H1 (cell line): ENCODE measurements around the gene KRTAP12-4. TPM values are rescaled to one million over a fixed set of nuclear protein-coding genes. Genes with fewer than 3 reads are reported as not detected.

ENCODE experiments used
- CTCF ChIA-PET: fragments of 300-600 bp; sonication (Branson Sonifier 250); formaldehyde crosslinking; loops from one replicate; lab custom pipeline; 2021; ENCODE audit not compliant: partially characterized antibody; lab: Charles Lee
- POLR2A ChIA-PET: fragments of 300-600 bp; sonication (Branson Sonifier 250); formaldehyde crosslinking; loops from one replicate; lab custom pipeline; 2021; ENCODE audit warnings: inconsistent platforms; ENCODE audit not compliant: partially characterized antibody; lab: Charles Lee
- DNase-seq, 2 experiments: peaks; one replicate each; pipeline versions ENCODE4 v3.0.0 to v3.0.0-alpha.2; 2010 to 2022; ENCODE audit warnings: low spot score in 2 of 2, low read depth in 1 of 2, mixed read lengths in 1 of 2
- FAIRE-seq: peaks from 2 replicates; lab custom pipeline; 2011; peaks lifted over from hg19 to GRCh38; lab: Jason Lieb, UNC
- H2AFZ ChIP-seq: 2 replicates; pipeline ENCODE4 v1.8.1; 2012; ENCODE audit warnings: low read length, inconsistent platforms
- H2AK5ac ChIP-seq: 2 replicates; pipeline ENCODE4 v1.6.1; 2013; ENCODE audit warnings: low read depth, low read length
- H2BK120ac ChIP-seq: replicated peaks from 2 replicates; pipeline ENCODE3; 2013; ENCODE audit warnings: low read depth, low read length, inconsistent platforms
- H2BK12ac ChIP-seq: 2 replicates; pipeline ENCODE4 v1.6.1; 2013; ENCODE audit warnings: low read depth, low read length
- H2BK15ac ChIP-seq: 2 replicates; pipeline ENCODE4 v1.6.1; 2013; ENCODE audit warnings: low read length
- H2BK20ac ChIP-seq: 2 replicates; pipeline ENCODE4 v1.6.1; 2013; ENCODE audit warnings: low read length
- H2BK5ac ChIP-seq: 2 replicates; pipeline ENCODE4 v1.6.1; 2013; ENCODE audit warnings: low read depth, low read length
- H3K14ac ChIP-seq: 2 replicates; pipeline ENCODE4 v1.6.1; 2013; ENCODE audit warnings: inconsistent platforms; ENCODE audit not compliant: insufficient read length
- H3K18ac ChIP-seq: 2 replicates; pipeline ENCODE4 v1.6.1; 2013; ENCODE audit warnings: low read length; ENCODE audit errors: extremely low read depth
- H3K23ac ChIP-seq: 2 replicates; pipeline ENCODE4 v1.6.1; 2013; ENCODE audit warnings: inconsistent platforms; ENCODE audit not compliant: insufficient read length
- H3K23me2 ChIP-seq: 2 replicates; pipeline ENCODE4 v1.6.1; 2013; ENCODE audit warnings: low read depth, low read length
- H3K27ac ChIP-seq: 2 replicates; pipeline ENCODE4 v1.6.1; 2011; ENCODE audit warnings: low read depth, low read length, inconsistent platforms
- H3K27me3 ChIP-seq, 4 experiments: replicated peaks in 1 of 4; 1 replicate in 1 of 4; 2 replicates in 3 of 4; pipeline versions ENCODE4 v1.6.1 to v1.8.1; 2011 to 2013; ENCODE audit warnings: low read length in 3 of 4, mild to moderate bottlenecking in 3 of 4, inconsistent platforms in 2 of 4, mixed read lengths in 2 of 4, moderate library complexity in 1 of 4; ENCODE audit not compliant: control insufficient read depth in 3 of 4, insufficient read depth in 3 of 4; ENCODE audit errors: extremely low read depth in 1 of 4
- H3K36me3 ChIP-seq, 4 experiments: 2 replicates each; pipeline versions ENCODE4 v1.6.1 to v1.8.1; 2011 to 2013; ENCODE audit warnings: mild to moderate bottlenecking in 4 of 4, low read length in 3 of 4, moderate library complexity in 2 of 4, control low read depth in 1 of 4, inconsistent platforms in 1 of 4; ENCODE audit not compliant: insufficient read depth in 4 of 4, control insufficient read depth in 2 of 4
- H3K4ac ChIP-seq: replicated peaks from 2 replicates; pipeline ENCODE3; 2013; ENCODE audit warnings: low read length, low read depth, mixed read lengths, inconsistent platforms; ENCODE audit not compliant: insufficient read length
- H3K4me1 ChIP-seq, 4 experiments: replicated peaks in 1 of 4; 1 replicate in 1 of 4; 2 replicates in 3 of 4; pipeline versions ENCODE4 v1.6.1 to v1.8.1; 2011 to 2013; ENCODE audit warnings: low read length in 3 of 4, inconsistent platforms in 2 of 4, mixed read lengths in 1 of 4; ENCODE audit not compliant: insufficient read depth in 4 of 4, control insufficient read depth in 3 of 4
- H3K4me2 ChIP-seq, 2 experiments: 2 replicates each; pipeline versions ENCODE4 v1.6.1 to v1.8.1; 2011 to 2013; ENCODE audit warnings: low read depth in 2 of 2, low read length in 2 of 2, control low read depth in 1 of 2, inconsistent platforms in 1 of 2, mild to moderate bottlenecking in 1 of 2; ENCODE audit not compliant: insufficient read depth in 1 of 2
- H3K4me3 ChIP-seq, 4 experiments: fragments of 200-600, 300-600 bp in 1 of 4; sonication (generic), shearing (Covaris generic), sonication (Bioruptor Twin) in 1 of 4; 2 replicates each; pipeline versions ENCODE4 v1.5.1 to v1.8.1; 2011 to 2016; ENCODE audit warnings: low read length in 4 of 4, low read depth in 3 of 4, control low read depth in 2 of 4, inconsistent platforms in 2 of 4, mild to moderate bottlenecking in 2 of 4, mixed read lengths in 1 of 4, moderate library complexity in 1 of 4; ENCODE audit not compliant: insufficient read depth in 2 of 4; ENCODE audit errors: extremely low read depth in 1 of 4
- H3K56ac ChIP-seq: replicated peaks from 2 replicates; pipeline ENCODE3; 2013; ENCODE audit warnings: low read depth, mild to moderate bottlenecking, mixed read lengths, low read length, inconsistent platforms; ENCODE audit not compliant: insufficient read length
- H3K79me1 ChIP-seq: 2 replicates; pipeline ENCODE4 v1.6.1; 2013; ENCODE audit warnings: low read depth, low read length, control low read depth
- H3K79me2 ChIP-seq, 2 experiments: 2 replicates each; pipeline versions ENCODE4 v1.6.1 to v1.8.1; 2012 to 2013; ENCODE audit warnings: low read length in 2 of 2, mild to moderate bottlenecking in 2 of 2, inconsistent platforms in 1 of 2; ENCODE audit not compliant: insufficient read depth in 2 of 2, control insufficient read depth in 1 of 2
- H3K9ac ChIP-seq, 4 experiments: replicated peaks in 1 of 4; 1 replicate in 1 of 4; 2 replicates in 3 of 4; pipeline versions ENCODE4 v1.6.1 to v1.8.1; 2011 to 2013; ENCODE audit warnings: low read depth in 3 of 4, low read length in 3 of 4, control low read depth in 2 of 4, mild to moderate bottlenecking in 2 of 4, moderate library complexity in 2 of 4, inconsistent platforms in 1 of 4; ENCODE audit errors: extremely low read depth in 1 of 4
- H3K9me3 ChIP-seq, 2 experiments: 2 replicates each; pipeline versions ENCODE4 v1.6.1 to v1.8.1; 2012 to 2013; ENCODE audit warnings: mild to moderate bottlenecking in 2 of 2, moderate library complexity in 2 of 2, control low read depth in 1 of 2, inconsistent platforms in 1 of 2, low read depth in 1 of 2, low read length in 1 of 2, mixed read lengths in 1 of 2; ENCODE audit not compliant: insufficient read depth in 2 of 2
- H4K20me1 ChIP-seq, 2 experiments: replicated peaks in 1 of 2; 2 replicates each; pipeline versions ENCODE3 to v1.8.1; 2011 to 2013; ENCODE audit warnings: inconsistent platforms in 2 of 2, low read length in 2 of 2, mild to moderate bottlenecking in 1 of 2; ENCODE audit not compliant: insufficient read depth in 2 of 2, control insufficient read depth in 1 of 2
- H4K5ac ChIP-seq: 2 replicates; pipeline ENCODE4 v1.6.1; 2013; ENCODE audit warnings: low read length, low read depth, mixed read lengths, inconsistent platforms; ENCODE audit not compliant: insufficient read length
- H4K8ac ChIP-seq: 2 replicates; pipeline ENCODE4 v1.8.0; 2013; ENCODE audit warnings: mild to moderate bottlenecking, moderate library complexity, low read length, inconsistent platforms; ENCODE audit not compliant: insufficient read depth; ENCODE audit errors: extremely low read depth
- H4K91ac ChIP-seq: replicated peaks from 2 replicates; pipeline ENCODE3; 2013; ENCODE audit warnings: low read length, mixed read lengths, inconsistent platforms; ENCODE audit not compliant: insufficient read length
- EP300 ChIP-seq, 2 experiments: IDR thresholded peaks; 1 replicate in 1 of 2; 2 replicates in 1 of 2; pipeline ENCODE4 v1.6.1; 2011 to 2012; ENCODE audit warnings: low read depth in 2 of 2, low read length in 2 of 2, mild to moderate bottlenecking in 2 of 2, borderline replicate concordance in 1 of 2, inconsistent platforms in 1 of 2, moderate library complexity in 1 of 2
- FOSL1 ChIP-seq: IDR thresholded peaks from 2 replicates; pipeline ENCODE4 v1.6.1; 2011; ENCODE audit warnings: mild to moderate bottlenecking, low read depth, low read length, moderate library complexity; ENCODE audit not compliant: insufficient read depth
- RFX5 ChIP-seq: IDR thresholded peaks from 2 replicates; pipeline ENCODE4 v1.6.1; 2011; ENCODE audit warnings: low read depth, low read length, improper control_type of control experiment, borderline replicate concordance
- polyA plus RNA-seq, 7 experiments: library from polyadenylated mRNA; depleted of rRNA in 3 of 7; stranded (reverse) in 5 of 7; unstranded in 2 of 7; fragments of >200 nt in 5 of 7; fragments of 200-250 nt in 2 of 7; gene quantifications; 1 replicate in 5 of 7; 2 replicates in 1 of 7; 4 replicates in 1 of 7; pipeline versions ENCODE4 v1.2.1 to v1.2.3, GENCODE V29; 2011 to 2013; ENCODE audit warnings: missing spikeins in 2 of 7, mixed read lengths in 2 of 7
- total RNA-seq: library from RNA; stranded (reverse); fragmentation: NEBNext Ultra II Directional; extraction: Animal tissue kit (Norgen Biotek cat#: 25700); gene quantifications from 2 replicates; pipeline ENCODE4 v1.2.1, GENCODE V29; 2021

KRTAP12-4 gene
- total and polyA plus RNA-seq, 2 of the 8 experiments (the other 6 are each of a cell fraction or from before 2014, with no cell fraction given), result not detected

DNA sequence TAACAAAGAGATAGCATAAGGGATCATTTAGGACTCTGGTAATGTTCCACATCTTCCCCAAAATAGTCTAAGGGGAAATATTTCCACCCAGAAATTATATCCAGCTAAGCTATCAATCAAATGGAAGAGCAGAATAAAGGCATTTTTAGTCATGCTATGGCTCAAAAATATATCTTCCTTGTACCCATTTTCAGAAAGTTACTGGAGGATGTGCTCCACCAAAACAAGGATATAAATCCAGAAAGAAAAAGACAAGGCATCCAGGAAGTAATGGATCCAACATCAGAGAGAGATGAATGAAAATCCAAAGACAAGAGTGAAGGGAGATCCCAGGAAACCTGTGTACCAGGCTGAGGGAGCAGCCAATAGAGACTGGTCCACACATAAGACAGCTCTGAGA, 45.3 kb downstream of the KRTAP12-4 start:
- Histone ChIP-seq H2AK5ac (no peak overlapping the region), H3K27ac (no peak overlapping the region), H2BK15ac (no peak overlapping the region), H3K23ac (no peak overlapping the region), H2AFZ (no peak overlapping the region), H2BK5ac (no peak overlapping the region), H3K56ac (no peak overlapping the region), H4K5ac (no peak overlapping the region), H3K23me2 (no peaks in the 10 kb centered on the region), H3K4me3 (no peak overlapping the region), H4K91ac (no peak overlapping the region), H3K9ac (no peak overlapping the region), H3K79me2 (no peaks in the 10 kb centered on the region), H4K8ac (no peak overlapping the region), H3K4me2 (no peak overlapping the region), H3K36me3 (no peaks in the 10 kb centered on the region; a peak in 1 of 8 replicates), H3K9me3 (peaks cover 22 to 24% of the 10 kb centered on the region in 2 experiments), H3K14ac (no peak overlapping the region), H3K4ac (no peak overlapping the region), H2BK20ac (no peak overlapping the region), H4K20me1 (peaks cover 0 to 1% of the 10 kb centered on the region in 2 experiments), H3K27me3 (no peaks in the 10 kb centered on the region), H2BK120ac (no peak overlapping the region), H3K18ac (no peak overlapping the region), H2BK12ac (no peak overlapping the region), H3K79me1 (no peaks in the 10 kb centered on the region), H3K4me1 (0 out of 7 replicates have a peak, but pooled peaks cover 0 to 2% (median 0%) of the 10 kb centered on the region in 4 experiments)
- CTCF ChIA-PET, result interaction anchor here (1.1 to 2.1 kb wide), 3 partner anchors 9 to 41 kb away, joined by 3 to 4 read pairs (median 3); no protein-coding TSS in a partner anchor
- POLR2A ChIA-PET, result no interaction called here
- FAIRE-seq (no peak), DNase-seq (no peak)
- TF ChIP-seq RFX5 (no peak), EP300 (IDR thresholded peaks at IDR 0.05; ENCODE audit: borderline replicate concordance in 1 of 2, low read depth in 2 of 2, low read length in 2 of 2) (no peak), FOSL1 (no peak)
